Lower leg skin (tissue), 4 donors: ENCODE results near the gene POFUT2. TPM values are rescaled to one million over a fixed set of nuclear protein-coding genes. Genes with fewer than 3 reads are reported as not detected.

Source experiments
- DNase-seq, 2 donors: peaks; one replicate each; pipeline ENCODE4 v3.0.0-alpha.2; 2019; ENCODE audit warnings: low spot score in 2 of 2
- H3K4me3 ChIP-seq: fragments of 200-600 bp; sonication (generic); 2 replicates; pipeline ENCODE4 v1.5.1; 2017; ENCODE audit warnings: mild to moderate bottlenecking, low read depth; ENCODE audit not compliant: poor library complexity, severe bottlenecking
- CTCF ChIP-seq, 3 donors: fragments of 450-650 bp; IDR thresholded peaks; one replicate each; pipeline ENCODE4 v1.5.1; 2016; ENCODE audit warnings: antibody characterized with exemption in 3 of 3, mild to moderate bottlenecking in 3 of 3, moderate library complexity in 2 of 3
- POLR2A ChIP-seq, 2 donors: fragments of 450-650 bp; IDR thresholded peaks; one replicate each; pipeline ENCODE4 v1.6.1; 2016 to 2017; ENCODE audit warnings: antibody characterized with exemption in 2 of 2, mild to moderate bottlenecking in 1 of 2, moderate library complexity in 1 of 2
- WGBS, 2 donors: methylation state at CpG; one replicate each; pipeline ENCODE4 v1.1.5; 2018; 5-methylcytosine and 5-hydroxymethylcytosine counted together
- intact Hi-C: fragments of 100-400 bp; cut with DNase I; formaldehyde crosslinking; loops from one replicate; pipeline ENCODE4 v1.15.0; 2023; ENCODE audit warnings: low total_unique reads
- total RNA-seq, 4 donors: library from RNA; depleted of rRNA; stranded (reverse); fragments of >200 nt; gene quantifications; one replicate each; pipeline ENCODE4 v1.1.0, GENCODE V29; 2016

POFUT2 gene
- total RNA-seq, 4 donors from 2014 or later: 15.0 to 22.1 (median 18.9) TPM

GRCh38 chr21:45305836-45306235, 18.1 kb upstream of the POFUT2 start:
- 86 to 87% methylated on average over 9 of the region's 9 CpGs for WGBS, 2 donors
- intact Hi-C loops: no loop called here
- TF ChIP-seq CTCF (IDR thresholded peaks at IDR 0.05): no peak
- no peak for TF ChIP-seq POLR2A (IDR thresholded peaks at IDR 0.05)
- H3K4me3 ChIP-seq: no peak overlapping the region
- no peak for DNase-seq

DNA sequence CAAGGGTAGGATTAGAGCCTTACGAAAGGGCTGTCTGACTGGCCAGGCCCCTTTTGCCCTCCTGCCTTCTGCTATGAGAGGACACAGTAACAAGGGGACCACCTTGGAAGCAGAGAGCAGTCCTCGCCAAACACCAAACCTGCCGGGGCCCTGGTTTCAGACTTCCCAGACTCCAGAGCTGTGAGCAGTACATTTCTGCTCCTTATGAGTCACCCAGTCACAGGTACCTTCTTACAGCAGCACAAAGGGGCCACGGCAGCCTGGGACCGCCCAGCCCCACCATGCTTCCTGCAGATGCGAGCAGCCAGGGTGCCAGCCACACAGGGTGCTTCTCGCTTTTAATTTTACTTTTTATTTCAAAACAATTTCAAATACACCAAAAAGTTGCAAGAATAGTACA, 17.2 kb upstream of the POFUT2 start:
- DNase-seq: no peak
- TF ChIP-seq CTCF (IDR thresholded peaks at IDR 0.05) (no peak), POLR2A (IDR thresholded peaks at IDR 0.05) (no peak)
- intact Hi-C loops: no loop called here
- 84 to 91% methylated on average over 7 of the region's 7 CpGs for WGBS, 2 donors
- no peak overlapping the region for H3K4me3 ChIP-seq

- TF ChIP-seq POLR2A (IDR thresholded peaks at IDR 0.05): no peak
- no peak for TF ChIP-seq CTCF (IDR thresholded peaks at IDR 0.05)
- WGBS, 2 donors: 92 to 98% methylated on average over 6 of the region's 6 CpGs
- DNase-seq: no peak
- intact Hi-C loops: no loop called here
- no peak overlapping the region for H3K4me3 ChIP-seq
Observed at GRCh38 chr21:45304476-45304830, 16.8 kb upstream of the POFUT2 start.

GRCh38 chr21:45303751-45304475, 16.2 kb upstream of the POFUT2 start:
- DNase-seq: no peak
- H3K4me3 ChIP-seq: no peak overlapping the region
- TF ChIP-seq CTCF (IDR thresholded peaks at IDR 0.05): no peak
- no peak for TF ChIP-seq POLR2A (IDR thresholded peaks at IDR 0.05)
- intact Hi-C loops: no loop called here
- 87 to 89% methylated on average over 18 to 19 of the region's 19 CpGs for WGBS, 2 donors

DNA sequence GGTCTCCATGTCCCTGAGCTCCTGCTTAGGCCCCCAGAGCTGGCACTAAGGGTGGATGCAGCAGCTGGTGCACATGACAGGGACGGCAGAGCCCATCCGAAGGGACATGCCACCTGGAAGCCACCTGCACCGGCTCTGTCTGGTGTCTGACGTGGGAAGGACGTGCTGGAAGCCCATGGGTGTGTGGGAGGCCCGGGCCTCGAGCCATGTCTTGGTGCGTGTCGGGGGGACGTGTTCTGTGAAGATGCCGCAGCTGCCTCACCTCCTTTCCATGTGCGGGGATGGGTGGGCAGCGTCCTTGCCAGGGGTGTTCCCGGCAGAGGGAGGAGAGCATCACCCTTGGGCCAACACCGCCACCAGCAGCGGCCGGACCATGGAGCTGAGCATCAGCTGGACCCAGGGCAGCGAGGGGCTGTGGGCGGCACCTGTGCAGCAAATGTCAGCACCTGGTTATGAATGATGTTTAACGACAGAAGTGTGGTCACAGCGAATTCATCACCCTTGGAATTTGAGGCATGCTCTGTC, 15.5 kb upstream of the POFUT2 start:
- intact Hi-C loops: no loop called here
- TF ChIP-seq POLR2A (IDR thresholded peaks at IDR 0.05) (no peak), CTCF (IDR thresholded peaks at IDR 0.05) (no peak)
- H3K4me3 ChIP-seq: no peak overlapping the region
- 82 to 92% methylated on average over 16 to 20 of the region's 21 CpGs for WGBS, 2 donors
- DNase-seq: no peak
